HG03342 (cell line): ENCODE measurements around the gene ZNF610.

Experiments used
- ATAC-seq: cut with Tn5 transposase; IDR thresholded peaks from one replicate; pipeline ENCODE4 v1.9.1; 2021; ENCODE audit warnings: mild to moderate bottlenecking, moderate library complexity; ENCODE audit not compliant: unreplicated experiment

Gene ZNF610

DNA sequence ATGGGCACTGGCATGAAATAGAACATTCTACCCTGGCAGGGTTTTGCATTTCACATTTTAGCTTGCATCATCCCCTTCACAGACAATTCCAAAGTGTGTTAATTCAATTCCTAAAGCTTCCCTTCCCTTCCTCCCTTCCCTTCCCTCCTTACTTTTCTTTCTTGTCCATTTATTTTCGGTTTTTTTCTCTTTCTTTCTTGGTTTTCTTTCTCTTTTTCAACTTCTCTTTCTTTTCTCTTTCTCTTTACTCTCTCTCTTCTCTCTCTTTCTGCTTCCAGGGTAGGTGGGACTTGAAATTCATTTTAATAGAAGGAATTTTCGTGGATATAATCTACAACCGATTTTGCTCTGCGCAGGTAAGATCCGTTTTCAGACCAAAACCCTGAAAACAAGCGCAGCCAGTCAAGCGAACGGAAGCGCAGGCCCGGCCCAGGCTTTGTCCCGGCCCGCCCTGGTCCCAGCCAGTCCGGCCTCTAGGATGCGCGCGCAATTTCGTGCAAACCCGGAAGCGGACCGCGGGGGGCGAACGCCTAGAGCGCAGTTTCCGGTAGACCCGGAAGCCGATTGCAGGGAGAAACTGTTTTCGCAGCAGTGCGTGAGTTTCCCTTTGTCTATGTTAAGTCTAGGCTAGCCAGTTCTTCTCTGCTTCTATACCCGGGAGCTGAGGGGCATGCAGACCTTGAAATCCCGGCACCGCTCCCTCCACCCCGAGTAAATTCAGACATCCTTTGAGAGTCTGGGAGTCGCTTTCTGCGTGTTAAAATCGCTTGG, 61.5 kb downstream of the ZNF610 start, which contains the start of gene ZNF528:
Gene ZNF528 (plus strand): TSS at position 540 of the 771 bp plus-strand sequence. CDS start 4,165 bp downstream, outside the sequence.
- ATAC-seq, result peak; percentile 91

DNA sequence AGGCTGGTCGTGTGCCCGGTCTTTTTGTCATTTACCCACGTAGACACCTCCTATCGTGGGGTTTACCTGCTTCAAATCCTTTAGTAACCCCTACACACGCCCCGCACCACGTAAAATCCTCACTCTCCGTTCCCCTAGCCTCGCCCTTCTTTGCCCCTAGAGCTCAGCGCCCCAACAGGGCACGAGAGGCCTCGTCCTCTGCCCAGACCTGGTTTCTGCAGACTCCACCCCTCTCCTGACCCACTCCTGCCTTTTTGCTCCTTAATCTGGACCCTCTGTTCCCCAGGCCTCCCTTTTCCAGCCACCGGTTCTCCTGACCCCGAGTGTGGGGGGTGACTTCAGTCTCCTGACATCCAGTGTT, 62.0 kb downstream of the ZNF610 start:
- ATAC-seq, result peak; percentile 24

DNA sequence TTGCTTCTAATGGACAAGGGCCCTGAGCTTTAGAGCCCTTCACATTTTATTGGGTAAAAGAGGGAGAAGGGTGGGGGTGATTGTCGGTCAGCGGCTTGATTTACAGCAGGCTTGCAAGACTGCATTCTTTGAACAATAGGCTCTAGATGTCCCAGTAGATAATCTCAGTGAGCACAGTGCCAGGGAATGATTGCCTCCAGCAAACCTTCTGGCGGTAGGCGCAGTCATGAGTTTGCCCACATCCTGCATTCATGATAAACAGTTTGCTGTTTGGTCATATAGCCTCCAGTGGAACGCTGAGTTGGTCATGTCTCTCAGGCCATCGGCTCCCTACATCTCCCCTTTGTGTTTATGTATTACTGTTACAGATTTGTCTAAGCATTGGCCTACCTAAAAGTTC, 74.2 kb downstream of the ZNF610 start:
- ATAC-seq, result no peak

DNA sequence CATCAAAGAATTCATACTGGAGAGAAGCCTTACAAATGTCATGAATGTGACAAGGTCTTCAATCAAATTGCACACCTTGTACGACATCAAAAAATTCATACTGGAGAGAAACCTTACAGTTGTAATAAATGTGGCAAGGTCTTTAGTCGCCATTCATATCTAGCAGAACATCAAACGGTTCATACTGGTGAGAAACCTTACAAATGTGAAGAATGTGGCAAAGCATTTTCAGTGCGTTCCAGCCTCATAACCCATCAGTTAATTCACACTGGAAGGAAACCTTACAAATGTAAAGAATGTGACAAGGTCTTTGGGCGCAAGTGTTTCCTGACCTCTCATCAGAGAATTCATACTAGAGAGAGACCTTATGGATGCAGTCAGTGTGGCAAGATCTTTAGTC, 79.7 kb downstream of the ZNF610 start:
- no peak for ATAC-seq
